Measurements from ENCODE around the gene CTH. TPM values are rescaled to one million over a fixed set of nuclear protein-coding genes. Genes with fewer than 3 reads are reported as not detected.
A peak's percentile ranks its signal among the peaks of the same experiment; 100 is the strongest.
"Not testable (repeated sequence)": the region's sequence is repeated elsewhere in the genome, so short reads cannot be mapped to it uniquely, and the experiment has no call there.

The CTH gene
- total RNA-seq, 1 donor from 2014 or later: 14.3 TPM

DNA sequence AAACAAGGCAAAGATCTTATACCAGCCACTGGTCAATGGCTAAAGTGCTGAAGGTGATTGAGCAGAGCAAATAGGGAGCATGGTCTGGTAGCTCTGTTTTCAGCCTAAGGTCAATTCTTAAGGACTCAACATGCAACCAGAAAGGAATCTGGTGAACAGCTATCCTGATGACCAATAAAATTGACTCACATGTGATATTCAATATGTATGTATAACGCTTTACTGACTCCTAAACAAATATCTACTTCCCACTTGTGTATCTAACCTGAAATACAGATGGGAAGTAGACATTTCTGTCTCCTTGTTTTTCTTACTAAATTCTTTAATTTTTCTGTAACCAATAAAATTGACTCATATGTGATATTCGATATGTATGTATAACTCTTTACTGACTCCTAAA lies 24.9 kb upstream of the CTH start:
- Mint-ChIP-seq H3K36me3 (ENCODE audit: low read depth) (no peaks in the 10 kb centered on the region), H3K9me3 (no peaks in the 10 kb centered on the region), H3K27ac (no peak overlapping the region), H3K4me3 (no peak overlapping the region), H3K4me1 (no peaks in the 10 kb centered on the region), H3K27me3 (peaks cover 19% of the 10 kb centered on the region)
- intact Hi-C loops (cut with micrococcal nuclease): no loop called here
- DNase-seq: no peak

DNA sequence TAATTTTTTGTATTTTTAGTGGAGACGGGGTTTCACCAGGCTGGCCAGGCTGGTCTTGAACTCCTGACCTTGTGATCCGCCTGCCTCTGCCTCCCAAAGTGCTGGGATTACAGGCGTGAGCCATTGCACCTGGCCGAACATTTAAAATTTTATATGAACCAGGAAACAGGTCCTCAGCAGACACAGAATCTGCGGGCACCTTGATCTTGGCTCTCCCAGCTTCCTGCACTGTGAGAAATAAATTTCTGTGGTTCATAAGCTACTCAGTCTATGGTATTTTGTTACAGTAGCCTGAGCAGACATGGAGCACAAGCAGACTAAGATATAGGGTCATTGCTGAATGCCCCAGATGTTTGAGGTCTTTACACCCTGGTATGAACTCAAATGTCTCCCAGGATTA lies 23.6 kb upstream of the CTH start:
- DNase-seq: no peak
- intact Hi-C loops (cut with micrococcal nuclease): no loop called here
- Mint-ChIP-seq H3K4me1 (no peaks in the 10 kb centered on the region), H3K27ac (no peak overlapping the region), H3K27me3 (peaks cover 22% of the 10 kb centered on the region), H3K9me3 (no peaks in the 10 kb centered on the region), H3K36me3 (ENCODE audit: low read depth) (no peaks in the 10 kb centered on the region), H3K4me3 (no peak overlapping the region)

DNA sequence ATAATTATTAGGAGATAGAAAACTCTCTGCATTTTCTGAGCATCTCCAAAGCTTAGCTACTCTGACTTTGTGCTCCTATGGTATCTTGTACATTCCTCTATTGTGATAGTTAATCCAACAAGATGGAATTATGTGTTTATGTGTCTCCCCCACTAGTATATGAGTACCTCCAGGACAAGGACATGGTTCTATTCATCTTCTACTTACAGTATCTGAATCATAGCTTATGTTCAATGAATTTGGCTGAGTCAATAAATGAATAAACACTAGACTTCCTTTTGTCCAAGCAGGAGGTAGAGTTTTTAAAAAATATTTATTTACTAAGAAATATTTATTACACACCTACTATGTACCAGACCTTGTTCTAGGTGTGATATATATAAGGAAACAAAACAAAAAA lies 18.4 kb upstream of the CTH start:
- Mint-ChIP-seq H3K27ac (no peak overlapping the region), H3K36me3 (ENCODE audit: low read depth) (no peaks in the 10 kb centered on the region), H3K4me1 (no peaks in the 10 kb centered on the region), H3K9me3 (no peaks in the 10 kb centered on the region), H3K27me3 (peaks cover 17% of the 10 kb centered on the region), H3K4me3 (no peak overlapping the region)
- DNase-seq: no peak
- intact Hi-C loops (cut with micrococcal nuclease): no loop called here

DNA sequence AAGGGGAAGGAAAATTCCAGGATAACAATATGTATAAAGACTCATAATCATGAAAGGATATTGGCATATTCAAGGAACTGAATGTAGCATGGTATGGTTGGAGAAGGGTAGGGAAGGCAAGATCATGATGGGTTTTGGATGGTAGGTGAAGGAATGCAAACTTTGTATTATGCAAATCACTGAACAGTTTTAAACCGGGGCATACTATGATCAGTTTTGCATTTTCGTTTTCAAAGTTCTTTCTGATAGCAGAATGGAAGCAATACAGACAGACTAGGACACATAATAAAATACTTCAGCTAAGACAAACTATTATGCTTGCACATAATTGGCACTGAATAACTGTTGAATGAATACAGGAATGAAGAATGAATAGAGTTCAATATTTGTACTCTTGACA lies 14.5 kb upstream of the CTH start:
- H3K9me3 Mint-ChIP-seq: no peaks in the 10 kb centered on the region
- intact Hi-C loops (cut with micrococcal nuclease): no loop called here
- H3K27ac Mint-ChIP-seq: no peak overlapping the region
- no peak for DNase-seq
- no peaks in the 10 kb centered on the region for H3K36me3 Mint-ChIP-seq (ENCODE audit: low read depth)
- no peak overlapping the region for H3K4me3 Mint-ChIP-seq
- no peaks in the 10 kb centered on the region for H3K4me1 Mint-ChIP-seq
- H3K27me3 Mint-ChIP-seq: peaks cover 16% of the 10 kb centered on the region

DNA sequence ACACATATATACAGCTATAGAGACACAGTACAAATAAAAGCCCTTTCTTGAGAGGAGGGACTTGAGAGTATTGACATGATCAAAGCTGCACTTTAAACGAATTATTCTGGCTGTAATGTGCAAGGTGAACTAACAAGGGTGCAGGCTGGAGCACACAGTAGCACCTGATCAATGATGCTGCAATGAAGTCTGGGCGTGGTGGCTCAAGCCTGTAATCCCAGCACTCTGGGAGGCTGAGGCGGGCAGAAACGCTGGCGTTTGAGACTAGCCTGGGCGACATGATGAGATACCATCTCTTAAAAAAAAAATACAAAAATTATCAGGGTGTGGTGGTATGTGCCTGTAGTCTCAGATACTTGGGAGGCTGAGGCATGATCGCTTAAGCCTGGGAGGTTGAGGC lies 14.1 kb upstream of the CTH start:
- Mint-ChIP-seq H3K9me3 (no peaks in the 10 kb centered on the region), H3K27ac (no peak overlapping the region), H3K27me3 (peaks cover 14% of the 10 kb centered on the region), H3K4me3 (no peak overlapping the region), H3K4me1 (no peaks in the 10 kb centered on the region), H3K36me3 (ENCODE audit: low read depth) (no peaks in the 10 kb centered on the region)
- intact Hi-C loops (cut with micrococcal nuclease): no loop called here
- no peak for DNase-seq

DNA sequence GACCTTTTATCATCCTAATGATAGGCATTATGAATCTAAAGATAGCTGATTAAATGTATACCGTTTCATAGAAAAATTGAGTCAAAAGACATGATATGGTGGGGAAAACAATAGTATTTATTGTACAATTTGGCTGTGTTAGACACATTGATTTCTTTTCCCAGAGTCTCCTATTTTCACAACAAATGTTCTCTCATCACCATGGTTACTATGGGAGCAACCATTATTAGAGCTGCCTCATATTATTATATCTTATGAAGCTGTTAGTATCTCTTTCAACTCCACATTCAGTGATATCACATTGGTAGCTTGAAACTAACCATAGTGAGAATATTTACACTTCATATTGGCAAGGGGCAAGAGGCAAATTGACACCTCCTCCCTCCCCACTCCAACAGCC lies 10.7 kb upstream of the CTH start:
- H3K4me1 Mint-ChIP-seq: no peaks in the 10 kb centered on the region
- no peak overlapping the region for H3K27ac Mint-ChIP-seq
- no peaks in the 10 kb centered on the region for H3K36me3 Mint-ChIP-seq (ENCODE audit: low read depth)
- H3K27me3 Mint-ChIP-seq: peaks cover 27% of the 10 kb centered on the region
- no peak overlapping the region for H3K4me3 Mint-ChIP-seq
- DNase-seq: no peak
- H3K9me3 Mint-ChIP-seq: no peaks in the 10 kb centered on the region
- intact Hi-C loops (cut with micrococcal nuclease): no loop called here

DNA sequence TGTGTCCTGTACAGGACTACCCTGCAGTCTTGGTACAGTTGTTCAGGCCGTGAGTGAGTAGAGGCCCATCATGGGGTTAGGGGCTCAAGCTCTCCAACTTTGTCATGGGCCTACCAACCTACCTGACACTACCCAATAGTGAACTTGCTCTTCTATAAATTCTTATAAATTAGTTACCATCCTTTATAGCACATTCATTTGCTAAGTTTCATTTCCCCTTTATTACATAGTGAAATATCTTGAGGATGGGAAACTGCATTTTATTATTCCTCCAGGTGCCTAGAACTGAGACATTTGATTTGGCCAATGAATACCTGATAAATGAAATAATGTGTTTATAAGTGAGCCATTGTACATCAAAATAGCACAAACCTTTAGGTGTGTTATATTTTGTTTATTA lies 9.1 kb upstream of the CTH start:
- Mint-ChIP-seq H3K9me3 (no peaks in the 10 kb centered on the region), H3K4me3 (no peak overlapping the region), H3K27me3 (peaks cover 23% of the 10 kb centered on the region), H3K27ac (no peak overlapping the region), H3K36me3 (ENCODE audit: low read depth) (no peaks in the 10 kb centered on the region), H3K4me1 (no peaks in the 10 kb centered on the region)
- DNase-seq: no peak
- intact Hi-C loops (cut with micrococcal nuclease): no loop called here

DNA sequence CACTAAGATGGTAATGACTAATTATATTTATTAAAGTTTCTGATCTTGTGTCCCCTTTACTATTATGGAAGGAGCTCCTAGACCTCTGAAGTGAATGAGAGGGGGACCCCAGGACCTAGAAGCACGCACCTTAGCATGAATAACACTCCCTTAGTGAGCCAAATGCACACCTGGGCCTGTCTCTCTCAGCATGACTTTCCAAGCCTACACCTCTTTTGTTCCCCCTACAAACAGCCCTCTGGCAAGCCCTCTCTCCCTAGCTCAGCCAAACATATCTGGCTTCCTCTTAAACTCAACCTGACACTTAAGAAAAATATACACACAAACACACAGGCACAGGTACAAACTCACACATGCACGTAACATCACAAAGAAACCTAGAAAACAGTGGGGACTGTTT lies 7.3 kb upstream of the CTH start:
- Mint-ChIP-seq H3K36me3 (ENCODE audit: low read depth) (no peaks in the 10 kb centered on the region), H3K27ac (no peak overlapping the region), H3K4me3 (no peak overlapping the region), H3K27me3 (peaks cover 20% of the 10 kb centered on the region), H3K9me3 (no peaks in the 10 kb centered on the region), H3K4me1 (no peaks in the 10 kb centered on the region)
- no peak for DNase-seq
- intact Hi-C loops (cut with micrococcal nuclease): no loop called here

DNA sequence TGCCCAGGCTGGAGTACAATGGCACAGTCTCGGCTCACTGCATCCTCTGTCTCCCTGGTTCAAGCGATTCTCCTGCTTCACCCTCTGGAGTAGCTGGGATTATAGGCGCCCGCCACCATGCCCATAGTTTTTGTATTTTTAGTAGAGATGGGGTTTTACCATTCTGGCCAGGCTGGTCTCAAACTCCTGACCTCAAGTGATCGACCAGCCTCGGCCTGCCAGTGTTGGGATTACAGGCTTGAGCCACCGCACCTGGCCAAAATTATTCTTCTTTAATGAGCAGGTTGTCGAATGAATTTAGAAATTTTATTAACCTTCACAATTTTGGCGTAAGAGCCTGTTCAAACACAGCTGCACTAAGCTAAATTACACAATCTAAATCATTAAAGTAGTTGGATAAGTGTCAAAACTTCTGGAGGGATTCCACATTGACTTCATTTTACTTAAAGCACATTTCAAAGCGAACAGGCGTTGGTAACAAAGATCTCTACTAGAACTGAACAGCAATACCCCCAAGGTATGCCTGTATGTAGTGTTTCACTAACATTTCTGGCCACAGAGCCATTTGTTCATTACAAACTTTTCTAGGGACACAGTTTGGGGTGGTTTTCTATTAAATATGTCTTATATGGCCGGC lies 5.2 kb upstream of the CTH start:
- Mint-ChIP-seq H3K27me3 (peaks cover 16% of the 10 kb centered on the region), H3K9me3 (no peaks in the 10 kb centered on the region), H3K4me3 (no peak overlapping the region), H3K36me3 (ENCODE audit: low read depth) (no peaks in the 10 kb centered on the region), H3K27ac (no peak overlapping the region), H3K4me1 (peaks cover 6% of the 10 kb centered on the region)
- no peak for DNase-seq
- intact Hi-C loops (cut with micrococcal nuclease): no loop called here

DNA sequence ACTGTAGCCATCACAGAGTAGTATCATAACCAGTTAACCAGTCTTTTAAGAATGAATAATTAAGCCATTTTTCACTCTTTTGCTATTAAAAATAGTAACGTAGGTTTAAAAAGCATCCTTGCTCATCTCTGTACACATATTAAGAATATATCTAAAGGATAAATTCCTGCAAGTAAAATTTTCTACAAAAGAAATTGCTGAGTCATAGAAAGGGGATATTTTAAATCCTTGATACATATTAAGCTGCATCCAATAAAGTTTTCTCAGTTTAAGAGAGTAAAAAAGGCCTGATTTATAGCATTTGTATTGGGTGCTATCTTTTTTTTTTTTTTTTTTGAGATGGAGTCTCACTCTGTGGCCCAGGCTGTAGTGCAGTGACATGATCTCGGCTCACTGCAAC lies 1.9 kb upstream of the CTH start:
- Mint-ChIP-seq H3K27ac (no peak overlapping the region), H3K36me3 (ENCODE audit: low read depth) (no peaks in the 10 kb centered on the region), H3K4me1 (peaks cover 18% of the 10 kb centered on the region), H3K9me3 (no peaks in the 10 kb centered on the region), H3K4me3 (no peak overlapping the region), H3K27me3 (peaks cover 11% of the 10 kb centered on the region)
- no peak for DNase-seq
- intact Hi-C loops (cut with micrococcal nuclease): no loop called here

DNA sequence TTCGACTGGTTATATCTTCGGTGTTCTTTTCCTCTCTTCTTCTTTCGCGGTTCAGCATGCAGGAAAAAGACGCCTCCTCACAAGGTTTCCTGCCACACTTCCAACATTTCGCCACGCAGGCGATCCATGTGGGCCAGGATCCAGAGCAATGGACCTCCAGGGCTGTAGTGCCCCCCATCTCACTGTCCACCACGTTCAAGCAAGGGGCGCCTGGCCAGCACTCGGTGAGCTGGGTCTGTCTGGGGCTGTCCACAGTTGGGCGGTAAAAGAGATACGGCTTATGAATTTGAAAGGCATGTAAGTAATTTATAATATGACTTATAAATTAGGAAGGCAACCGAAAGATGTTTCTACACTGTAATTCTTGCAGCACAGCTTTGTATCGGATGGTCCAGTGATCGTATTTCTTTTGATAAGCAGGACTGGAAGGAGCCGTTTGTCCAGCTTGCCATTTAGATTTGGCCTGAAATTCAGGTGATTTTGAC lies 334 bp downstream of the CTH start:
- peaks cover 18% of the 10 kb centered on the region for H3K4me1 Mint-ChIP-seq
- peak overlapping the region; percentile 90 for H3K27ac Mint-ChIP-seq
- no peak for DNase-seq
- H3K4me3 Mint-ChIP-seq: peak overlapping the region; percentile 94
- intact Hi-C loops (cut with micrococcal nuclease): loop anchor here (1.0 to 5.0 kb wide), 7 partner anchors 27 to 669 kb away; partner anchors contain the start of genes ANKRD13C, LRRC40, SRSF11 and ZRANB2
- no peaks in the 10 kb centered on the region for H3K9me3 Mint-ChIP-seq
- H3K27me3 Mint-ChIP-seq: peaks cover 3% of the 10 kb centered on the region
- H3K36me3 Mint-ChIP-seq (ENCODE audit: low read depth): no peaks in the 10 kb centered on the region

DNA sequence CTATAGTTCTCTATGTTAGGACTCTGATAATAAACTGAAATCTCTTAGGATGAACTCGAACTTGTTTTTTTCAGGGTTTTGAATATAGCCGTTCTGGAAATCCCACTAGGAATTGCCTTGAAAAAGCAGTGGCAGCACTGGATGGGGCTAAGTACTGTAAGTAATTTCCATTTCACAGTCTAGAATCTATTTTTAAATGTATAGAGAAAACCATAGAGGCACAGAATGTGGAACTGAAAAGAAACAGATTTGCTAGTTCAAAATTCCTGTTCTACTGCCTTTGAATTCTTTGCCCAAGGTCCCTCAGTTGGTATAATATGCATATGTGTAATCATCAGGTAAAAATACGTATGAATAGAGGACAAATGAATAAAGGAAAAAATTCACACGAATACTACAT lies 4.8 kb downstream of the CTH start:
- no peaks in the 10 kb centered on the region for H3K27me3 Mint-ChIP-seq
- peaks cover 12% of the 10 kb centered on the region for H3K4me1 Mint-ChIP-seq
- intact Hi-C loops (cut with micrococcal nuclease): no loop called here
- no peak overlapping the region for H3K4me3 Mint-ChIP-seq
- H3K36me3 Mint-ChIP-seq (ENCODE audit: low read depth): peaks cover 11% of the 10 kb centered on the region
- H3K9me3 Mint-ChIP-seq: no peaks in the 10 kb centered on the region
- no peak overlapping the region for H3K27ac Mint-ChIP-seq
- no peak for DNase-seq

DNA sequence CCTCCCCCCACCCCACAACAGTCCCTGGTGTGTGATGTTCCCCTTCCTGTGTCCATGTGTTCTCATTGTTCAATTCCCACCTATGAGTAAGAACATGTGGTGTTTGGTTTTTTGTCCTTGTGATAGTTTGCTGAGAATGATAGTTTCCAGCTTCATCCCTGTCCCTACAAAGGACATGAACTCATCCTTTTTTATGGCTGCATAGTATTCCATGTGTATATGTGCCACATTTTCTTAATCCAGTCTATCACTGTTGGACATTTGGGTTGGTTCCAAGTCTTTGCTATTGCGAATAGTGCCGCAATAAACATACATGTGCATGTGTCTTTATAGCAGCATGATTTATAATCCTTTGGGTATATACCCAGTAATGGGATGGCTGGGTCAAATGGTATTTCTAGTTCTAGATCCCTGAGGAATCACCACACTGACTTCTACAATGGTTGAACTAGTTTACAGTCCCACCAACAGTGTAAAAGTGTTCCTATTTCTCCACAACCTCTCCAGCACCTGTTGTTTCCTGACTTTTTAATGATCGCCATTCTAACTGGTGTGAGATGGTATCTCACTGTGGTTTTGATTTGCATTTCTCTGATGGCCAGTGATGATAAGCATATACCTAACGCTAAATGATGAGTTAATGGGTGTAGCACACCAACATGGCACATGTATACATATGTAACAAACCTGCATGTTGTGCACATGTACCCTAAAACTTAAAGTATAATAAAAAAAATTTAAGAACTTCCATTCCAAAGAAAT lies 8.1 kb downstream of the CTH start:
- peaks cover 13% of the 10 kb centered on the region for H3K36me3 Mint-ChIP-seq (ENCODE audit: low read depth)
- H3K4me1 Mint-ChIP-seq; H3K27me3 Mint-ChIP-seq; H3K27ac Mint-ChIP-seq; H3K9me3 Mint-ChIP-seq; DNase-seq; intact Hi-C loops (cut with micrococcal nuclease); H3K4me3 Mint-ChIP-seq: not testable (repeated sequence)

DNA sequence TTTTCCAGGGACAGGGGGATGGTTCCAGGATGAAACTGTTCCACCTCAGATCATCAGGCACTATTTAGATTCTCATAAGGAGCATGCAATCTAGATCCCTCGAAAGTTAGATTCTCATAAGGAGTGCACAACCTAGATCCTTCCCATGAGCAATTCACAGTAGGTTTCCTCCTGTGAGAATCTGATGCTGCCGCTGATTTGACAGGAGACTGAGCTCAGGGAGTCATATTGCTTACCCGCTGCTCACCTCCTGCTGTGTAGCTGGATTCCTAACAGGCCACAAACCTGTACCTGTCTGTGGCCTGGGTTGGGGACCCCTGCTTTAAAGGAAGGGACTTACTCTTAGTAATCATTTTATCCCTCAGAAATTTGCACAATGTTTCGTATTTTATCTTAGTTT lies 9.3 kb downstream of the CTH start:
- no peaks in the 10 kb centered on the region for H3K27me3 Mint-ChIP-seq
- H3K4me1 Mint-ChIP-seq: no peaks in the 10 kb centered on the region
- intact Hi-C loops (cut with micrococcal nuclease): no loop called here
- H3K36me3 Mint-ChIP-seq (ENCODE audit: low read depth): peaks cover 13% of the 10 kb centered on the region
- H3K9me3 Mint-ChIP-seq: no peaks in the 10 kb centered on the region
- no peak overlapping the region for H3K4me3 Mint-ChIP-seq
- no peak overlapping the region for H3K27ac Mint-ChIP-seq
- DNase-seq: peak; percentile 51

Measured in activated CD4-positive, alpha-beta T cell treated with anti-CD3 and anti-CD28 coated beads, Interleukin-2, amount 10 ng/mL, durations not matched to agents 24 days and 14 days (primary cell).